Mesenchymal stem cell (in vitro differentiated cells and primary cell): ENCODE data around the gene ARHGAP33.

Source experiments
- DNase-seq: peaks from one replicate; pipeline ENCODE4 v3.0.0-alpha.2; 2013
- H2AFZ ChIP-seq: one replicate; pipeline ENCODE4 v1.6.1; 2013; ENCODE audit warnings: low read depth, mild to moderate bottlenecking, control low read depth, inconsistent platforms, low read length, moderate library complexity
- H2AK5ac ChIP-seq: 2 replicates; pipeline ENCODE4 v1.6.1; 2013; ENCODE audit warnings: low read length, moderate library complexity, mild to moderate bottlenecking, inconsistent platforms; ENCODE audit not compliant: severe bottlenecking
- H2BK120ac ChIP-seq: one replicate; pipeline ENCODE4 v1.6.1; 2013; ENCODE audit warnings: low read depth, mild to moderate bottlenecking, inconsistent platforms, low read length, moderate library complexity
- H2BK12ac ChIP-seq, 2 experiments: one replicate each; pipeline ENCODE4 v1.6.1; 2013; ENCODE audit warnings: inconsistent platforms in 2 of 2, low read length in 2 of 2, mild to moderate bottlenecking in 2 of 2, moderate library complexity in 2 of 2, control low read depth in 1 of 2
- H2BK15ac ChIP-seq: one replicate; pipeline ENCODE4 v1.6.1; 2013; ENCODE audit warnings: mild to moderate bottlenecking, low read depth, inconsistent platforms; ENCODE audit not compliant: poor library complexity, severe bottlenecking
- H2BK5ac ChIP-seq: 2 replicates; pipeline ENCODE4 v1.6.1; 2013; ENCODE audit warnings: low read depth, mild to moderate bottlenecking, low read length, control low read depth, inconsistent platforms; ENCODE audit not compliant: poor library complexity, severe bottlenecking
- H3K14ac ChIP-seq, 2 experiments: one replicate each; pipeline ENCODE4 v1.6.1; 2013; ENCODE audit warnings: inconsistent platforms in 2 of 2, low read length in 2 of 2, control low read depth in 1 of 2, mild to moderate bottlenecking in 1 of 2, moderate library complexity in 1 of 2
- H3K18ac ChIP-seq, 2 experiments: one replicate each; pipeline ENCODE4 v1.6.1; 2013; ENCODE audit warnings: inconsistent platforms in 2 of 2, low read length in 2 of 2, control low read depth in 1 of 2, low read depth in 1 of 2, mild to moderate bottlenecking in 1 of 2
- H3K23ac ChIP-seq, 2 experiments: one replicate each; pipeline ENCODE4 v1.6.1; 2013; ENCODE audit warnings: inconsistent platforms in 2 of 2, low read length in 2 of 2, mild to moderate bottlenecking in 2 of 2, moderate library complexity in 2 of 2, control low read depth in 1 of 2
- H3K27ac ChIP-seq: 2 replicates; pipeline ENCODE4 v1.5.1; 2013; ENCODE audit warnings: mild to moderate bottlenecking, moderate library complexity, low read length, control low read depth, inconsistent platforms; ENCODE audit not compliant: poor library complexity, severe bottlenecking
- H3K27me3 ChIP-seq, 2 experiments: 2 replicates each; pipeline versions ENCODE4 v1.6.1 to v1.7.0; 2013; ENCODE audit warnings: low read length in 2 of 2, mild to moderate bottlenecking in 2 of 2, moderate library complexity in 2 of 2, control low read depth in 1 of 2, inconsistent platforms in 1 of 2; ENCODE audit not compliant: control insufficient read depth in 1 of 2, insufficient read depth in 1 of 2
- H3K36me3 ChIP-seq, 2 experiments: 2 replicates each; pipeline versions ENCODE4 v1.6.1 to v1.7.0; 2013; ENCODE audit warnings: low read length in 2 of 2, control low read depth in 1 of 2, inconsistent platforms in 1 of 2, low read depth in 1 of 2, mild to moderate bottlenecking in 1 of 2; ENCODE audit not compliant: insufficient read depth in 2 of 2, control insufficient read depth in 1 of 2
- H3K4ac ChIP-seq, 2 experiments: one replicate each; pipeline ENCODE4 v1.6.1; 2013; ENCODE audit warnings: inconsistent platforms in 2 of 2, low read length in 2 of 2, mild to moderate bottlenecking in 2 of 2, moderate library complexity in 2 of 2, control low read depth in 1 of 2, low read depth in 1 of 2
- H3K4me1 ChIP-seq: 2 replicates; pipeline ENCODE4 v1.6.1; 2013; ENCODE audit warnings: low read depth, low read length, control low read depth; ENCODE audit not compliant: control insufficient read depth, insufficient read depth
- H3K4me2 ChIP-seq: 2 replicates; pipeline ENCODE4 v1.6.1; 2013; ENCODE audit warnings: low read length, mild to moderate bottlenecking, inconsistent platforms; ENCODE audit not compliant: poor library complexity, severe bottlenecking
- H3K4me3 ChIP-seq, 2 experiments: 2 replicates each; pipeline versions ENCODE4 v1.5.1 to v1.7.0; 2013; ENCODE audit warnings: low read length in 2 of 2, mild to moderate bottlenecking in 2 of 2, control low read depth in 1 of 2, low read depth in 1 of 2; ENCODE audit not compliant: insufficient read depth in 1 of 2
- H3K79me1 ChIP-seq: replicated peaks from 2 replicates; pipeline ENCODE4 v1.6.1; 2013; ENCODE audit warnings: mild to moderate bottlenecking, control low read depth, low read length, inconsistent platforms; ENCODE audit not compliant: poor library complexity, severe bottlenecking
- H3K9ac ChIP-seq: 2 replicates; pipeline ENCODE4 v1.7.0; 2013; ENCODE audit warnings: mild to moderate bottlenecking, low read length, moderate library complexity
- H3K9me3 ChIP-seq: 2 replicates; pipeline ENCODE4 v1.7.0; 2013; ENCODE audit warnings: mild to moderate bottlenecking, low read length; ENCODE audit not compliant: control insufficient read depth
- H4K8ac ChIP-seq: one replicate; pipeline ENCODE4 v1.6.1; 2013; ENCODE audit warnings: inconsistent platforms, mild to moderate bottlenecking, low read length, moderate library complexity
- H4K91ac ChIP-seq: one replicate; pipeline ENCODE4 v1.6.1; 2013; ENCODE audit warnings: mild to moderate bottlenecking, low read length, inconsistent platforms
- WGBS: methylation state at CpG from one replicate; pipeline ENCODE4 v1.1.7; 2013; ENCODE audit warnings: mixed read lengths; 5-methylcytosine and 5-hydroxymethylcytosine counted together

Gene ARHGAP33

GRCh38 chr19:35729021-35729420, 46.3 kb upstream of the ARHGAP33 start:
- H2AK5ac ChIP-seq, result no peak overlapping the region
- no peak overlapping the region for H3K4me2 ChIP-seq
- no peak overlapping the region for H3K27ac ChIP-seq
- H3K9me3 ChIP-seq, result no peaks in the 10 kb centered on the region
- H3K4ac ChIP-seq, result no peak overlapping the region
- H3K18ac ChIP-seq, result no peak overlapping the region
- no peak overlapping the region for H2AFZ ChIP-seq
- H3K4me3 ChIP-seq, result no peak overlapping the region
- no peak overlapping the region for H4K91ac ChIP-seq
- H2BK15ac ChIP-seq, result no peak overlapping the region
- H3K36me3 ChIP-seq, result peaks cover 87 to 99% of the 10 kb centered on the region in 2 experiments
- no peaks in the 10 kb centered on the region for H3K4me1 ChIP-seq
- H2BK12ac ChIP-seq, result no peak overlapping the region
- no peak overlapping the region for H3K9ac ChIP-seq
- H3K79me1 ChIP-seq, result peaks cover 70% of the 10 kb centered on the region
- no peak for DNase-seq
- no peak overlapping the region for H3K14ac ChIP-seq
- H3K27me3 ChIP-seq, result no peaks in the 10 kb centered on the region
- WGBS, result 98% methylated on average over 17 of the region's 18 CpGs
- H2BK5ac ChIP-seq, result no peak overlapping the region
- H2BK120ac ChIP-seq, result no peak overlapping the region
- no peak overlapping the region for H4K8ac ChIP-seq
- H3K23ac ChIP-seq, result no peak overlapping the region

- Histone ChIP-seq H2BK5ac (no peak overlapping the region), H3K27me3 (no peaks in the 10 kb centered on the region), H3K14ac (no peak overlapping the region), H3K4ac (no peak overlapping the region), H4K8ac (no peak overlapping the region), H3K27ac (no peak overlapping the region), H3K4me1 (peaks cover 2% of the 10 kb centered on the region), H3K36me3 (peaks cover 87 to 99% of the 10 kb centered on the region in 2 experiments), H2BK120ac (no peak overlapping the region), H3K9me3 (no peaks in the 10 kb centered on the region), H2BK15ac (no peak overlapping the region), H3K79me1 (peaks cover 69% of the 10 kb centered on the region), H3K4me3 (no peak overlapping the region), H3K9ac (no peak overlapping the region), H3K18ac (no peak overlapping the region), H4K91ac (no peak overlapping the region), H2AK5ac (no peak overlapping the region), H3K4me2 (no peak overlapping the region), H2AFZ (no peak overlapping the region), H2BK12ac (no peak overlapping the region), H3K23ac (no peak overlapping the region)
- 94% methylated on average over 11 of the region's 11 CpGs for WGBS
- no peak for DNase-seq
Measured at GRCh38 chr19:35729763-35730162, 45.6 kb upstream of the ARHGAP33 start.

- no peak overlapping the region for H3K4me2 ChIP-seq
- H3K36me3 ChIP-seq, result peaks cover 87 to 99% of the 10 kb centered on the region in 2 experiments
- no peak overlapping the region for H2BK12ac ChIP-seq
- DNase-seq, result no peak
- H2BK15ac ChIP-seq, result no peak overlapping the region
- H4K8ac ChIP-seq, result no peak overlapping the region
- H2AK5ac ChIP-seq, result no peak overlapping the region
- H3K4me1 ChIP-seq, result peaks cover 2% of the 10 kb centered on the region
- H2BK5ac ChIP-seq, result no peak overlapping the region
- H3K9me3 ChIP-seq, result no peaks in the 10 kb centered on the region
- H3K9ac ChIP-seq, result no peak overlapping the region
- H3K79me1 ChIP-seq, result peaks cover 67% of the 10 kb centered on the region
- 98% methylated on average over 18 of the region's 18 CpGs for WGBS
- no peak overlapping the region for H3K27ac ChIP-seq
- no peak overlapping the region for H2BK120ac ChIP-seq
- no peak overlapping the region for H3K18ac ChIP-seq
- H3K14ac ChIP-seq, result no peak overlapping the region
- no peak overlapping the region for H3K23ac ChIP-seq
- H3K4ac ChIP-seq, result no peak overlapping the region
- H3K27me3 ChIP-seq, result no peaks in the 10 kb centered on the region
- H2AFZ ChIP-seq, result no peak overlapping the region
- H4K91ac ChIP-seq, result no peak overlapping the region
- no peak overlapping the region for H3K4me3 ChIP-seq
Measured at GRCh38 chr19:35730326-35730725, 45.0 kb upstream of the ARHGAP33 start.

- H3K79me1 ChIP-seq, result peaks cover 66% of the 10 kb centered on the region
- H3K4me2 ChIP-seq, result no peak overlapping the region
- no peak overlapping the region for H3K18ac ChIP-seq
- H3K9ac ChIP-seq, result no peak overlapping the region
- no peak overlapping the region for H2BK120ac ChIP-seq
- no peak overlapping the region for H3K27ac ChIP-seq
- H3K4me3 ChIP-seq, result no peak overlapping the region
- H3K9me3 ChIP-seq, result no peaks in the 10 kb centered on the region
- no peak overlapping the region for H3K4ac ChIP-seq
- H3K23ac ChIP-seq, result no peak overlapping the region
- H2BK12ac ChIP-seq, result no peak overlapping the region
- peaks cover 86 to 97% of the 10 kb centered on the region in 2 experiments for H3K36me3 ChIP-seq
- H2AFZ ChIP-seq, result no peak overlapping the region
- no peak overlapping the region for H4K91ac ChIP-seq
- no peaks in the 10 kb centered on the region for H3K27me3 ChIP-seq
- no peak overlapping the region for H3K14ac ChIP-seq
- H4K8ac ChIP-seq, result no peak overlapping the region
- H2BK5ac ChIP-seq, result no peak overlapping the region
- DNase-seq, result no peak
- H2AK5ac ChIP-seq, result no peak overlapping the region
- WGBS, result 92% methylated on average over 9 of the region's 9 CpGs
- no peak overlapping the region for H2BK15ac ChIP-seq
- peaks cover 2% of the 10 kb centered on the region for H3K4me1 ChIP-seq
Measured at GRCh38 chr19:35731353-35731752, 44.0 kb upstream of the ARHGAP33 start.
